IMR-90 (cell line): Measurements from ENCODE around the gene FABP7. TPM values are rescaled to one million over a fixed set of nuclear protein-coding genes. Genes with fewer than 3 reads are reported as not detected.

Experiments used
- ATAC-seq: fragments of 200-7000 bp; cut with Tn5 transposase; 2 replicates; pipeline ENCODE4 v1.9.1; 2020; ENCODE audit warnings: low read depth, mild to moderate bottlenecking, moderate library complexity
- BruUV-seq: library from RNA; stranded (reverse); fragments of 400-500 nt; replicated peaks from 2 replicates; lab custom pipeline; 2021; lab: Mats Ljungman, UMichigan
- CTCF ChIA-PET: fragments of 300-600 bp; formaldehyde crosslinking; extraction: SDS; loops from one replicate; lab custom pipeline; 2021; ENCODE audit warnings: antibody characterized with exemption; lab: Yijun Ruan, JAX
- POLR2A ChIA-PET: fragments of 300-600 bp; sonication (Branson Sonifier 250); formaldehyde crosslinking; loops from one replicate; lab custom pipeline; 2022; ENCODE audit warnings: antibody characterized with exemption; ENCODE audit not compliant: unreplicated experiment; lab: Charles Lee
- DNase-seq: peaks from one replicate; pipeline ENCODE4 v3.0.0; 2013
- H2AFZ ChIP-seq: replicated peaks from 2 replicates; pipeline ENCODE3; 2013; ENCODE audit warnings: low read length, mild to moderate bottlenecking; ENCODE audit not compliant: poor library complexity
- H2AK5ac ChIP-seq: 2 replicates; pipeline ENCODE4 v1.6.1; 2013; ENCODE audit warnings: low read depth, low read length, inconsistent platforms
- H2AK9ac ChIP-seq: replicated peaks from 2 replicates; pipeline ENCODE3; 2013; ENCODE audit warnings: mild to moderate bottlenecking, low read depth, low read length, moderate library complexity; ENCODE audit not compliant: poor library complexity
- H2BK120ac ChIP-seq: 2 replicates; pipeline ENCODE4 v1.6.1; 2013; ENCODE audit warnings: low read depth, low read length, inconsistent platforms
- H2BK15ac ChIP-seq: 3 replicates; pipeline ENCODE4 v1.6.1; 2013; ENCODE audit warnings: low read depth, low read length, inconsistent platforms
- H2BK20ac ChIP-seq: 2 replicates; pipeline ENCODE4 v1.6.1; 2013; ENCODE audit warnings: low read depth, mild to moderate bottlenecking, inconsistent platforms, low read length, moderate library complexity
- H2BK5ac ChIP-seq: 2 replicates; pipeline ENCODE4 v1.6.1; 2013; ENCODE audit warnings: mild to moderate bottlenecking, low read depth, low read length, inconsistent platforms; ENCODE audit not compliant: poor library complexity, severe bottlenecking
- H3K14ac ChIP-seq: replicated peaks from 2 replicates; pipeline ENCODE4 v1.6.1; 2013; ENCODE audit warnings: low read depth, low read length, inconsistent platforms
- H3K18ac ChIP-seq: 2 replicates; pipeline ENCODE4 v1.6.1; 2013; ENCODE audit warnings: low read depth, low read length, control low read depth
- H3K23ac ChIP-seq: 2 replicates; pipeline ENCODE4 v1.6.1; 2013; ENCODE audit warnings: low read depth, low read length, inconsistent platforms
- H3K27ac ChIP-seq: 2 replicates; pipeline ENCODE4 v1.5.1; 2013; ENCODE audit warnings: mild to moderate bottlenecking, control low read depth, low read length; ENCODE audit not compliant: insufficient read depth
- H3K27me3 ChIP-seq: 2 replicates; pipeline ENCODE4 v1.6.1; 2013; ENCODE audit warnings: low read length; ENCODE audit not compliant: control insufficient read depth, insufficient read depth
- H3K36me3 ChIP-seq: 2 replicates; pipeline ENCODE4 v1.6.1; 2013; ENCODE audit warnings: low read length, mixed read lengths; ENCODE audit not compliant: control insufficient read depth, insufficient read depth
- H3K4ac ChIP-seq: 2 replicates; pipeline ENCODE4 v1.6.1; 2013; ENCODE audit warnings: low read depth, low read length, inconsistent platforms
- H3K4me1 ChIP-seq: 2 replicates; pipeline ENCODE4 v1.6.1; 2013; ENCODE audit warnings: low read length, mixed read lengths; ENCODE audit not compliant: control insufficient read depth, insufficient read depth
- H3K4me2 ChIP-seq: 2 replicates; pipeline ENCODE4 v1.6.1; 2013; ENCODE audit warnings: low read depth, mild to moderate bottlenecking, control low read depth, low read length, moderate library complexity
- H3K4me3 ChIP-seq: 2 replicates; pipeline ENCODE4 v1.5.1; 2013; ENCODE audit warnings: low read depth, mild to moderate bottlenecking, control low read depth, low read length, moderate library complexity; ENCODE audit not compliant: insufficient read depth
- H3K56ac ChIP-seq: 2 replicates; pipeline ENCODE4 v1.6.1; 2013; ENCODE audit warnings: low read length, inconsistent platforms; ENCODE audit not compliant: insufficient read depth; ENCODE audit errors: extremely low read depth
- H3K79me1 ChIP-seq, 2 experiments: 2 replicates each; pipeline ENCODE4 v1.6.1; 2013; ENCODE audit warnings: low read length in 2 of 2, inconsistent platforms in 1 of 2, low read depth in 1 of 2
- H3K9ac ChIP-seq: 2 replicates; pipeline ENCODE4 v1.6.1; 2013; ENCODE audit warnings: low read depth, low read length, control low read depth
- H3K9me1 ChIP-seq: 2 replicates; pipeline ENCODE4 v1.6.1; 2013; ENCODE audit warnings: low read length, inconsistent platforms; ENCODE audit not compliant: insufficient read depth
- H3K9me3 ChIP-seq: 2 replicates; pipeline ENCODE4 v1.6.1; 2013; ENCODE audit warnings: low read length; ENCODE audit not compliant: control insufficient read depth, insufficient read depth
- H4K20me1 ChIP-seq: 2 replicates; pipeline ENCODE4 v1.6.1; 2013; ENCODE audit warnings: low read length, inconsistent platforms; ENCODE audit not compliant: insufficient read depth
- H4K5ac ChIP-seq: 2 replicates; pipeline ENCODE4 v1.6.1; 2013; ENCODE audit warnings: mild to moderate bottlenecking, low read depth, low read length, control low read depth
- H4K8ac ChIP-seq, 2 experiments: 2 replicates each; pipeline ENCODE4 v1.6.1; 2013; ENCODE audit warnings: low read depth in 2 of 2, low read length in 2 of 2, control low read depth in 1 of 2, inconsistent platforms in 1 of 2
- H4K91ac ChIP-seq: 2 replicates; pipeline ENCODE4 v1.6.1; 2013; ENCODE audit warnings: low read depth, low read length, inconsistent platforms; ENCODE audit not compliant: insufficient read depth
- CEBPB ChIP-seq: IDR thresholded peaks from 2 replicates; pipeline ENCODE4 v1.6.1; 2012; ENCODE audit warnings: low read depth, low read length, improper control_type of control experiment
- CHD1 ChIP-seq: IDR thresholded peaks from 2 replicates; pipeline ENCODE4 v1.6.1; 2012; ENCODE audit warnings: low read depth, low read length, improper control_type of control experiment
- CTCF ChIP-seq: conservative IDR thresholded peaks from 2 replicates; pipeline ENCODE4 v1.5.1; 2012; ENCODE audit warnings: mild to moderate bottlenecking, low read depth, low read length, improper control_type of control experiment
- FOS ChIP-seq: fragments of 150-350 bp; IDR thresholded peaks from 2 replicates; pipeline ENCODE4 v1.6.1; 2016; ENCODE audit warnings: low read depth, low read length
- MAFK ChIP-seq: IDR thresholded peaks from 2 replicates; pipeline ENCODE4 v1.6.1; 2012; ENCODE audit warnings: low read depth, low read length, improper control_type of control experiment
- MAZ ChIP-seq: IDR thresholded peaks from 2 replicates; pipeline ENCODE4 v1.6.1; 2012; ENCODE audit warnings: low read depth, mild to moderate bottlenecking, low read length, improper control_type of control experiment, moderate library complexity, borderline replicate concordance
- MXI1 ChIP-seq: IDR thresholded peaks from 2 replicates; pipeline ENCODE4 v1.6.1; 2012; ENCODE audit warnings: low read depth, mild to moderate bottlenecking, low read length, moderate library complexity, borderline replicate concordance
- POLR2A ChIP-seq: IDR thresholded peaks from 2 replicates; pipeline ENCODE4 v1.6.1; 2012; ENCODE audit warnings: mild to moderate bottlenecking, low read depth, low read length
- RAD21 ChIP-seq: IDR thresholded peaks from 2 replicates; pipeline ENCODE4 v1.6.1; 2012; ENCODE audit warnings: low read length, improper control_type of control experiment
- RCOR1 ChIP-seq: IDR thresholded peaks from 2 replicates; pipeline ENCODE4 v1.6.1; 2012; ENCODE audit warnings: mild to moderate bottlenecking, low read length, improper control_type of control experiment; ENCODE audit not compliant: insufficient replicate concordance
- SMC3 ChIP-seq: fragments of 150-350 bp; IDR thresholded peaks from 2 replicates; pipeline ENCODE4 v1.6.1; 2016; ENCODE audit warnings: low read depth, mild to moderate bottlenecking, antibody characterized with exemption, low read length, moderate library complexity
- USF2 ChIP-seq: fragments of 150-350 bp; IDR thresholded peaks from 2 replicates; pipeline ENCODE4 v1.6.1; 2017; ENCODE audit warnings: mild to moderate bottlenecking, antibody characterized with exemption, low read length, low read depth
- WGBS, 2 experiments: methylation state at CpG; one replicate each; pipeline versions ENCODE4 v1.1.5 to v1.1.7; 2013; ENCODE audit warnings: missing lambda C conversion rate in 2 of 2; ENCODE audit not compliant: insufficient read length in 1 of 2; ENCODE audit errors: extremely low coverage in 2 of 2; 5-methylcytosine and 5-hydroxymethylcytosine counted together
- dilution Hi-C: fragments of 300-500 bp; cut with HindIII; formaldehyde crosslinking; loops from one replicate; pipeline ENCODE4 v1.14.3; 2018; ENCODE audit warnings: low sequenced_read_pairs; ENCODE audit not compliant: unreplicated experiment
- in situ Hi-C: fragments of 300-500 bp; cut with MboI; formaldehyde crosslinking; loops from 3 replicates; pipeline ENCODE4 v1.14.3; 2019; ENCODE audit warnings: low sequenced_read_pairs, inconsistent platforms, mixed read lengths
- intact Hi-C: fragments of 100-400 bp; cut with micrococcal nuclease; formaldehyde crosslinking; loops from 2 replicates; pipeline ENCODE4 v1.10.0; 2022
- polyA plus RNA-seq, 3 experiments: library from polyadenylated mRNA; depleted of rRNA; stranded (reverse); fragments of >200 nt; gene quantifications; 2 replicates each; pipeline ENCODE4 v1.2.3, GENCODE V29; 2012; ENCODE audit warnings: low replicate concordance in 1 of 3
- total RNA-seq: library from RNA; depleted of rRNA; stranded (reverse); fragments of >200 nt; gene quantifications from 2 replicates; pipeline ENCODE4 v1.2.3, GENCODE V29; 2012

The FABP7 gene
- total and polyA plus RNA-seq, 2 of the 4 experiments (the other 2 are of a cell fraction) = not detected

GRCh38 chr6:122808121-122808885, 28.8 kb downstream of the FABP7 start (continued):
- no peak for TF ChIP-seq CTCF

GRCh38 chr6:122809001-122809400, 29.5 kb downstream of the FABP7 start:
- Histone ChIP-seq H3K23ac (no peak overlapping the region), H4K91ac (no peak overlapping the region), H2AK5ac (no peak overlapping the region), H3K27ac (peak overlapping the region; percentile 96; the same call in 1 of the 2 replicates), H3K56ac (no peak overlapping the region), H3K4ac (no peak overlapping the region), H3K9me3 (no peaks in the 10 kb centered on the region), H2AFZ (no peak overlapping the region), H3K4me3 (no peak overlapping the region), H4K20me1 (no peaks in the 10 kb centered on the region), H3K4me1 (peaks cover 9% of the 10 kb centered on the region; the same call in 1 of the 2 replicates), H3K14ac (no peak overlapping the region), H2AK9ac (no peak overlapping the region), H3K36me3 (peaks cover 37% of the 10 kb centered on the region), H3K18ac (peak overlapping the region; percentile 82; the same call in 1 of the 2 replicates), H3K9me1 (no peaks in the 10 kb centered on the region), H4K8ac (no peak overlapping the region; a peak in 1 of 4 replicates), H3K79me1 (no peaks in the 10 kb centered on the region), H3K9ac (peak overlapping the region; percentile 58; the same call in 1 of the 2 replicates), H3K4me2 (no peak overlapping the region), H3K27me3 (no peaks in the 10 kb centered on the region), H4K5ac (no peak overlapping the region; the same call in 1 of the 2 replicates), H2BK20ac (no peak overlapping the region), H2BK15ac (no peak overlapping the region), H2BK120ac (0 out of 2 replicates have a peak overlapping the region, but pooled peaks have one; percentile 13), H2BK5ac (no peak overlapping the region)
- intact Hi-C loops = no loop called here
- BruUV-seq = TSS peak; percentile 60
- DNase-seq = peak; percentile 48
- POLR2A ChIA-PET = no interaction called here
- 33% methylated on average over 1 of the region's 4 CpGs; no CpG with 5 or more reads in 1 of the 2 experiments for WGBS, 2 experiments
- CTCF ChIA-PET = interaction anchor here (0.6 to 1.4 kb wide), 3 partner anchors 20 to 344 kb away, joined by 3 to 5 read pairs (median 3); partner anchors contain the start of gene SMPDL3A
- in situ Hi-C loops = no loop called here
- dilution Hi-C loops = no loop called here
- ATAC-seq = peak; percentile 50; the same call in 1 of the 2 replicates
- TF ChIP-seq CEBPB = no peak
- no peak for TF ChIP-seq RCOR1
- TF ChIP-seq CHD1 = no peak
- TF ChIP-seq MAZ = no peak
- no peak for TF ChIP-seq RAD21
- no peak for TF ChIP-seq FOS
- no peak for TF ChIP-seq SMC3
- no peak for TF ChIP-seq POLR2A
- TF ChIP-seq MXI1 = no peak
- no peak for TF ChIP-seq USF2
- TF ChIP-seq MAFK = no peak
